ENCODE measurements around the gene MBLAC2. TPM values are rescaled to one million over a fixed set of nuclear protein-coding genes. Genes with fewer than 3 reads are reported as not detected.

Gene MBLAC2
- polyA plus RNA-seq, 1 of the 3 experiments (the other 2 are of a cell fraction), result 2.0 TPM

GRCh38 chr5:90483206-90483605, 8.6 kb upstream of the MBLAC2 start:
- ChIA-PET POLR2A (no interaction called here), CTCF (interaction anchor here (0.9 to 1.0 kb wide), 2 partner anchors 8 to 19 kb away, joined by 3 read pairs; no protein-coding TSS in a partner anchor)
- no peaks in the 10 kb centered on the region for H4K20me1 ChIP-seq (ENCODE audit: insufficient read depth)
- no peak for DNase-seq
- H3K27ac ChIP-seq (ENCODE audit: low read depth in 2 of 2, low read length in 1 of 2), result peak overlapping the region in 1 of 2 experiments; percentile 27; a peak in 1 of 4 replicates
- H3K36me3 ChIP-seq (replicated peaks in 1 of 2; ENCODE audit: control insufficient read depth in 1 of 2, insufficient read depth in 2 of 2, low read length in 1 of 2), result no peaks in the 10 kb centered on the region
- H3K9ac ChIP-seq, result no peak overlapping the region
- H3K9me2 ChIP-seq, result no peaks in the 10 kb centered on the region
- TF ChIP-seq SIN3A (IDR thresholded peaks at IDR 0.05; ENCODE audit: borderline replicate concordance, low read depth, low read length), result no peak
- peak; percentile 10; the same call in 1 of the 2 replicates for TF ChIP-seq NFIC (IDR thresholded peaks at IDR 0.05; ENCODE audit: borderline replicate concordance)
- H3K9me3 ChIP-seq, result no peaks in the 10 kb centered on the region
- H3K79me2 ChIP-seq (ENCODE audit: insufficient read depth), result no peaks in the 10 kb centered on the region
- H3K27me3 ChIP-seq (ENCODE audit: insufficient read depth), result no peaks in the 10 kb centered on the region
- no peak overlapping the region for H3K4me3 ChIP-seq (ENCODE audit: low read depth in 2 of 2, low read length in 1 of 2)
- H2AFZ ChIP-seq (ENCODE audit: low read depth), result no peak overlapping the region
- H3F3A ChIP-seq (replicated peaks; ENCODE audit: insufficient read depth), result peaks cover 3% of the 10 kb centered on the region
- H3K4me1 ChIP-seq (ENCODE audit: control insufficient read depth in 1 of 2, insufficient read depth in 2 of 2, low read depth in 1 of 2, low read length in 1 of 2), result peaks cover 0 to 11% of the 10 kb centered on the region in 2 experiments; a peak in 1 of 4 replicates
- H3K4me2 ChIP-seq, result no peak overlapping the region
- 75% methylated on average over 8 of the region's 8 CpGs for WGBS (ENCODE audit: low lambda C conversion rate)

- WGBS (ENCODE audit: low lambda C conversion rate), result 89% methylated on average over 1 of the region's 1 CpG
Observed at GRCh38 chr5:90480699-90481098, 6.1 kb upstream of the MBLAC2 start.

GRCh38 chr5:90479611-90480385, 5.2 kb upstream of the MBLAC2 start:
- Histone ChIP-seq H3K36me3 (replicated peaks in 1 of 2; ENCODE audit: control insufficient read depth in 1 of 2, insufficient read depth in 2 of 2, low read length in 1 of 2) (no peaks in the 10 kb centered on the region), H3K79me2 (ENCODE audit: insufficient read depth) (no peaks in the 10 kb centered on the region), H3K27me3 (ENCODE audit: insufficient read depth) (no peaks in the 10 kb centered on the region), H2AFZ (ENCODE audit: low read depth) (no peak overlapping the region), H3K27ac (ENCODE audit: low read depth in 2 of 2, low read length in 1 of 2) (peak overlapping the region in 1 of 2 experiments; percentile 1; a peak in 1 of 4 replicates), H3K4me3 (ENCODE audit: low read depth in 2 of 2, low read length in 1 of 2) (no peak overlapping the region), H3K4me1 (ENCODE audit: control insufficient read depth in 1 of 2, insufficient read depth in 2 of 2, low read depth in 1 of 2, low read length in 1 of 2) (peaks cover 0 to 26% of the 10 kb centered on the region in 2 experiments; a peak in 2 of 4 replicates), H4K20me1 (ENCODE audit: insufficient read depth) (no peaks in the 10 kb centered on the region), H3K9ac (no peak overlapping the region), H3K9me2 (no peaks in the 10 kb centered on the region), H3K9me3 (no peaks in the 10 kb centered on the region), H3K4me2 (no peak overlapping the region), H3F3A (replicated peaks; ENCODE audit: insufficient read depth) (no peaks in the 10 kb centered on the region)
- DNase-seq, result no peak
- CTCF ChIA-PET, result no interaction called here
- POLR2A ChIA-PET, result no interaction called here
- no peak for TF ChIP-seq FOSL2 (IDR thresholded peaks at IDR 0.05; ENCODE audit: borderline replicate concordance, low read depth)
- TF ChIP-seq RXRA (IDR thresholded peaks at IDR 0.05; ENCODE audit: borderline replicate concordance, low read depth), result no peak

More at GRCh38 chr5:90480699-90481098, 6.1 kb upstream of the MBLAC2 start:
- H3K4me1 ChIP-seq (ENCODE audit: control insufficient read depth in 1 of 2, insufficient read depth in 2 of 2, low read depth in 1 of 2, low read length in 1 of 2), result peaks cover 0 to 25% of the 10 kb centered on the region in 2 experiments; a peak in 1 of 4 replicates
- no peaks in the 10 kb centered on the region for H3K79me2 ChIP-seq (ENCODE audit: insufficient read depth)
- H3K4me2 ChIP-seq, result no peak overlapping the region
- no peaks in the 10 kb centered on the region for H3F3A ChIP-seq (replicated peaks; ENCODE audit: insufficient read depth)
- H2AFZ ChIP-seq (ENCODE audit: low read depth), result no peak overlapping the region
- H3K27me3 ChIP-seq (ENCODE audit: insufficient read depth), result no peaks in the 10 kb centered on the region
- no peak overlapping the region for H3K9ac ChIP-seq
- POLR2A ChIA-PET, result no interaction called here
- DNase-seq, result no peak
- H3K36me3 ChIP-seq (replicated peaks in 1 of 2; ENCODE audit: control insufficient read depth in 1 of 2, insufficient read depth in 2 of 2, low read length in 1 of 2), result no peaks in the 10 kb centered on the region
- no peak overlapping the region for H3K4me3 ChIP-seq (ENCODE audit: low read depth in 2 of 2, low read length in 1 of 2)
- CTCF ChIA-PET, result no interaction called here
- peak overlapping the region in 1 of 2 experiments; percentile 1; a peak in 1 of 4 replicates for H3K27ac ChIP-seq (ENCODE audit: low read depth in 2 of 2, low read length in 1 of 2)
- TF ChIP-seq NFIC (IDR thresholded peaks at IDR 0.05; ENCODE audit: borderline replicate concordance) (no peak), SIN3A (IDR thresholded peaks at IDR 0.05; ENCODE audit: borderline replicate concordance, low read depth, low read length) (no peak), TAF1 (IDR thresholded peaks at IDR 0.05; ENCODE audit: borderline replicate concordance, low read depth, low read length) (no peak), CHD2 (IDR thresholded peaks at IDR 0.05; ENCODE audit: low read length, partially characterized antibody) (no peak), RAD21 (IDR thresholded peaks at IDR 0.05; ENCODE audit: low read length) (no peak), TCF12 (IDR thresholded peaks at IDR 0.05) (no peak), EP300 (IDR thresholded peaks at IDR 0.05; ENCODE audit: borderline replicate concordance in 1 of 2, low read depth in 1 of 2, low read length in 1 of 2) (no peak)
- no peaks in the 10 kb centered on the region for H4K20me1 ChIP-seq (ENCODE audit: insufficient read depth)
- no peaks in the 10 kb centered on the region for H3K9me3 ChIP-seq
- H3K9me2 ChIP-seq, result no peaks in the 10 kb centered on the region

Data from SK-N-SH (cell line).